Stimulated activated naive B cell treated with anti-CD40 and anti-IgM and Interleukin-4, amounts not matched to agents 10 μg/mL and 1 μg/mL and 100 μg/mL, for 72 hours (primary cell): ENCODE data around the gene EPN3.
A peak's percentile ranks its signal among the peaks of the same experiment; 100 is the strongest.

ENCODE experiments used
- ATAC-seq, 2 donors: fragments of 150-1000 bp; cut with Tn5 transposase; replicated peaks; 2 replicates each; pipeline ENCODE4 v1.10.0; 2021; ENCODE audit warnings: moderate library complexity in 1 of 2
- DNase-seq: peaks from one replicate; pipeline ENCODE4 v3.0.0; 2021
- H3K27ac Mint-ChIP-seq: one replicate; pipeline ENCODE4 v1.8.0; 2022; ENCODE audit warnings: mild to moderate bottlenecking, mixed read lengths
- H3K27me3 Mint-ChIP-seq, 2 donors: one replicate each; pipeline ENCODE4 v1.8.0; 2022; ENCODE audit warnings: mixed read lengths in 2 of 2
- H3K36me3 Mint-ChIP-seq, 2 donors: one replicate each; pipeline ENCODE4 v1.8.0; 2022; ENCODE audit warnings: mixed read lengths in 2 of 2, mild to moderate bottlenecking in 1 of 2
- H3K4me1 Mint-ChIP-seq, 2 donors: one replicate each; pipeline ENCODE4 v1.8.0; 2022; ENCODE audit warnings: mixed read lengths in 2 of 2, mild to moderate bottlenecking in 1 of 2
- H3K4me3 Mint-ChIP-seq, 2 donors: one replicate each; pipeline ENCODE4 v1.8.0; 2022; ENCODE audit warnings: mild to moderate bottlenecking in 2 of 2, mixed read lengths in 2 of 2, moderate library complexity in 1 of 2
- H3K9me3 Mint-ChIP-seq, 2 donors: one replicate each; pipeline ENCODE4 v1.8.0; 2022; ENCODE audit warnings: mixed read lengths in 2 of 2, mild to moderate bottlenecking in 1 of 2

EPN3 gene

GRCh38 chr17:50534979-50535326 lies 2.4 kb downstream of the EPN3 start:
- ATAC-seq (no peak), DNase-seq (no peak)
- H3K9me3 Mint-ChIP-seq: no peaks in the 10 kb centered on the region
- H3K4me3 Mint-ChIP-seq: no peak overlapping the region
- no peak overlapping the region for H3K27ac Mint-ChIP-seq
- H3K36me3 Mint-ChIP-seq: no peaks in the 10 kb centered on the region
- peaks cover 10 to 26% of the 10 kb centered on the region in 2 donors for H3K4me1 Mint-ChIP-seq
- peaks cover 57 to 65% of the 10 kb centered on the region in 2 donors for H3K27me3 Mint-ChIP-seq

GRCh38 chr17:50535407-50535806 lies 2.9 kb downstream of the EPN3 start:
- DNase-seq: no peak
- peaks cover 57 to 61% of the 10 kb centered on the region in 2 donors for H3K27me3 Mint-ChIP-seq
- no peak for ATAC-seq
- H3K4me3 Mint-ChIP-seq: no peak overlapping the region
- no peaks in the 10 kb centered on the region for H3K9me3 Mint-ChIP-seq
- no peak overlapping the region for H3K27ac Mint-ChIP-seq
- H3K36me3 Mint-ChIP-seq: no peaks in the 10 kb centered on the region
- H3K4me1 Mint-ChIP-seq: peaks cover 10 to 26% of the 10 kb centered on the region in 2 donors

- DNase-seq: no peak
- peaks cover 41 to 45% of the 10 kb centered on the region in 2 donors for H3K27me3 Mint-ChIP-seq
Measured at GRCh38 chr17:50536683-50537646, 4.4 kb downstream of the EPN3 start.

GRCh38 chr17:50537721-50538548 lies 5.4 kb downstream of the EPN3 start:
- Mint-ChIP-seq H3K4me1 (peaks cover 20 to 33% of the 10 kb centered on the region in 2 donors), H3K27me3 (peaks cover 33 to 36% of the 10 kb centered on the region in 2 donors), H3K9me3 (no peaks in the 10 kb centered on the region), H3K4me3 (no peak overlapping the region), H3K36me3 (peaks cover 0 to 1% of the 10 kb centered on the region in 2 donors), H3K27ac (no peak overlapping the region)
- ATAC-seq (no peak), DNase-seq (no peak)

More at GRCh38 chr17:50536683-50537646, 4.4 kb downstream of the EPN3 start:
- no peak for ATAC-seq
- Mint-ChIP-seq H3K4me1 (peaks cover 15 to 38% of the 10 kb centered on the region in 2 donors), H3K9me3 (no peaks in the 10 kb centered on the region), H3K27ac (no peak overlapping the region), H3K4me3 (no peak overlapping the region), H3K36me3 (peaks cover 0 to 1% of the 10 kb centered on the region in 2 donors)

- no peak overlapping the region for H3K27ac Mint-ChIP-seq
- ATAC-seq: no peak
- H3K4me1 Mint-ChIP-seq: peaks cover 13 to 25% of the 10 kb centered on the region in 2 donors
- peaks cover 25 to 28% of the 10 kb centered on the region in 2 donors for H3K27me3 Mint-ChIP-seq
- no peaks in the 10 kb centered on the region for H3K9me3 Mint-ChIP-seq
- H3K36me3 Mint-ChIP-seq: peaks cover 0 to 1% of the 10 kb centered on the region in 2 donors
- no peak overlapping the region for H3K4me3 Mint-ChIP-seq
- DNase-seq: no peak
Measured at GRCh38 chr17:50538549-50539410, 6.2 kb downstream of the EPN3 start.

GRCh38 chr17:50539762-50540559 lies 7.4 kb downstream of the EPN3 start:
- Mint-ChIP-seq H3K4me1 (peaks cover 10 to 20% of the 10 kb centered on the region in 2 donors), H3K9me3 (no peaks in the 10 kb centered on the region), H3K4me3 (no peak overlapping the region), H3K27ac (peak overlapping the region; percentile 66), H3K27me3 (peaks cover 26 to 27% of the 10 kb centered on the region in 2 donors), H3K36me3 (peaks cover 0 to 1% of the 10 kb centered on the region in 2 donors)
- DNase-seq: no peak
- ATAC-seq: no peak

GRCh38 chr17:50540560-50541401 lies 8.2 kb downstream of the EPN3 start:
- peaks cover 0 to 1% of the 10 kb centered on the region in 2 donors for H3K36me3 Mint-ChIP-seq
- DNase-seq (no peak), ATAC-seq (no peak)
- no peaks in the 10 kb centered on the region for H3K9me3 Mint-ChIP-seq
- peaks cover 10 to 20% of the 10 kb centered on the region in 2 donors for H3K4me1 Mint-ChIP-seq
- peaks cover 19 to 28% of the 10 kb centered on the region in 2 donors for H3K27me3 Mint-ChIP-seq
- peak overlapping the region; percentile 85 to 87 for H3K4me3 Mint-ChIP-seq
- no peak overlapping the region for H3K27ac Mint-ChIP-seq

- Mint-ChIP-seq H3K4me1 (peaks cover 10 to 23% of the 10 kb centered on the region in 2 donors), H3K27me3 (peaks cover 16 to 27% of the 10 kb centered on the region in 2 donors), H3K9me3 (no peaks in the 10 kb centered on the region), H3K36me3 (peaks cover 0 to 1% of the 10 kb centered on the region in 2 donors), H3K27ac (peak overlapping the region; percentile 78), H3K4me3 (peak overlapping the region; percentile 85 to 87)
- DNase-seq (no peak), ATAC-seq (no peak)
Measured at GRCh38 chr17:50541402-50541715, 8.8 kb downstream of the EPN3 start.

GRCh38 chr17:50541716-50542688 lies 9.5 kb downstream of the EPN3 start:
- peak overlapping the region; percentile 78 for H3K27ac Mint-ChIP-seq
- no peaks in the 10 kb centered on the region for H3K9me3 Mint-ChIP-seq
- peak; percentile 81 for DNase-seq
- peaks cover 12 to 25% of the 10 kb centered on the region in 2 donors for H3K27me3 Mint-ChIP-seq
- peaks cover 0 to 1% of the 10 kb centered on the region in 2 donors for H3K36me3 Mint-ChIP-seq
- peaks cover 12 to 29% of the 10 kb centered on the region in 2 donors for H3K4me1 Mint-ChIP-seq
- peak; percentile 87 to 89 for ATAC-seq
- H3K4me3 Mint-ChIP-seq: peak overlapping the region; percentile 85 to 87

- H3K27ac Mint-ChIP-seq: no peak overlapping the region
- DNase-seq (no peak), ATAC-seq (no peak)
- H3K9me3 Mint-ChIP-seq: no peaks in the 10 kb centered on the region
- peaks cover 12 to 25% of the 10 kb centered on the region in 2 donors for H3K27me3 Mint-ChIP-seq
- H3K4me1 Mint-ChIP-seq: peaks cover 16 to 39% of the 10 kb centered on the region in 2 donors
- H3K4me3 Mint-ChIP-seq: peak overlapping the region; percentile 85 to 87
- H3K36me3 Mint-ChIP-seq: peaks cover 0 to 1% of the 10 kb centered on the region in 2 donors
Measured at GRCh38 chr17:50542795-50543774, 10.6 kb downstream of the EPN3 start.

- H3K36me3 Mint-ChIP-seq: peaks cover 0 to 5% of the 10 kb centered on the region in 2 donors
- ATAC-seq (no peak), DNase-seq (no peak)
- no peak overlapping the region for H3K27ac Mint-ChIP-seq
- H3K27me3 Mint-ChIP-seq: peaks cover 12 to 25% of the 10 kb centered on the region in 2 donors
- H3K4me3 Mint-ChIP-seq: no peak overlapping the region
- H3K4me1 Mint-ChIP-seq: peaks cover 16 to 33% of the 10 kb centered on the region in 2 donors
- H3K9me3 Mint-ChIP-seq: no peaks in the 10 kb centered on the region
Measured at GRCh38 chr17:50544516-50544915, 12.0 kb downstream of the EPN3 start.
